Measurements from ENCODE around the gene LPCAT1. TPM values are rescaled to one million over a fixed set of nuclear protein-coding genes. Genes with fewer than 3 reads are reported as not detected.

LPCAT1 gene
- total RNA-seq, 3 donors from 2014 or later (not counting 1 experiment from before 2014, with no cell fraction given), result 196 to 302 (median 252) TPM

GRCh38 chr5:1504069-1504595 is 19.6 kb downstream of the LPCAT1 start:
- Histone ChIP-seq H3K27ac (ENCODE audit: low read length) (peak overlapping the region; percentile 89), H3K4me3 (ENCODE audit: low read length) (peak overlapping the region; percentile 5), H3K9me3 (ENCODE audit: control insufficient read depth, insufficient read depth, low read length) (no peaks in the 10 kb centered on the region), H3K4me1 (ENCODE audit: control insufficient read depth, insufficient read depth, low read length) (peaks cover 91% of the 10 kb centered on the region), H3K27me3 (ENCODE audit: control insufficient read depth, insufficient read depth, low read length) (no peaks in the 10 kb centered on the region), H3K36me3 (ENCODE audit: control insufficient read depth, insufficient read depth, low read length) (peaks cover 26% of the 10 kb centered on the region)
- no peak for ATAC-seq
- no peaks in the 10 kb centered on the region for H3K9me3 Mint-ChIP-seq
- no peaks in the 10 kb centered on the region for H3K27me3 Mint-ChIP-seq (ENCODE audit: low read depth in 2 of 2)
- peak overlapping the region; percentile 91 to 97 for H3K27ac Mint-ChIP-seq
- intact Hi-C loops (cut with micrococcal nuclease), result no loop called here
- 88% methylated on average over 14 of the region's 14 CpGs for WGBS (ENCODE audit: insufficient coverage)
- TF ChIP-seq, protein P1, sequence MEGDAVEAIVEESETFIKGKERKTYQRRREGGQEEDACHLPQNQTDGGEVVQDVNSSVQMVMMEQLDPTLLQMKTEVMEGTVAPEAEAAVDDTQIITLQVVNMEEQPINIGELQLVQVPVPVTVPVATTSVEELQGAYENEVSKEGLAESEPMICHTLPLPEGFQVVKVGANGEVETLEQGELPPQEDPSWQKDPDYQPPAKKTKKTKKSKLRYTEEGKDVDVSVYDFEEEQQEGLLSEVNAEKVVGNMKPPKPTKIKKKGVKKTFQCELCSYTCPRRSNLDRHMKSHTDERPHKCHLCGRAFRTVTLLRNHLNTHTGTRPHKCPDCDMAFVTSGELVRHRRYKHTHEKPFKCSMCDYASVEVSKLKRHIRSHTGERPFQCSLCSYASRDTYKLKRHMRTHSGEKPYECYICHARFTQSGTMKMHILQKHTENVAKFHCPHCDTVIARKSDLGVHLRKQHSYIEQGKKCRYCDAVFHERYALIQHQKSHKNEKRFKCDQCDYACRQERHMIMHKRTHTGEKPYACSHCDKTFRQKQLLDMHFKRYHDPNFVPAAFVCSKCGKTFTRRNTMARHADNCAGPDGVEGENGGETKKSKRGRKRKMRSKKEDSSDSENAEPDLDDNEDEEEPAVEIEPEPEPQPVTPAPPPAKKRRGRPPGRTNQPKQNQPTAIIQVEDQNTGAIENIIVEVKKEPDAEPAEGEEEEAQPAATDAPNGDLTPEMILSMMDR (IDR thresholded peaks at IDR 0.05), result no peak
- H3K4me1 Mint-ChIP-seq, result peaks cover 82 to 89% of the 10 kb centered on the region in 2 donors
- peak overlapping the region; percentile 83 for H3K4me3 Mint-ChIP-seq
- H3K36me3 Mint-ChIP-seq, result no peaks in the 10 kb centered on the region
- DNase-seq, result no peak

GRCh38 chr5:1503241-1504068 is 20.3 kb downstream of the LPCAT1 start:
- intact Hi-C loops (cut with micrococcal nuclease), result loop anchor here (1.0 to 2.0 kb wide), 2 partner anchors 18 to 33 kb away; no protein-coding TSS in a partner anchor
- H3K36me3 ChIP-seq (ENCODE audit: control insufficient read depth, insufficient read depth, low read length), result peaks cover 28% of the 10 kb centered on the region
- peaks cover 96% of the 10 kb centered on the region for H3K4me1 ChIP-seq (ENCODE audit: control insufficient read depth, insufficient read depth, low read length)
- Mint-ChIP-seq H3K9me3 (no peaks in the 10 kb centered on the region), H3K36me3 (no peaks in the 10 kb centered on the region), H3K4me3 (peak overlapping the region; percentile 83), H3K27me3 (ENCODE audit: low read depth in 2 of 2) (no peaks in the 10 kb centered on the region), H3K27ac (peak overlapping the region; percentile 91 to 97), H3K4me1 (peaks cover 84 to 95% of the 10 kb centered on the region in 2 donors)
- TF ChIP-seq, protein P1 (IDR thresholded peaks at IDR 0.05), result no peak
- H3K4me3 ChIP-seq (ENCODE audit: low read length), result peak overlapping the region; percentile 5
- DNase-seq (peak; percentile 50 to 58), ATAC-seq (peak; percentile 30 to 51 (median 39))
- H3K9me3 ChIP-seq (ENCODE audit: control insufficient read depth, insufficient read depth, low read length), result no peaks in the 10 kb centered on the region
- H3K27me3 ChIP-seq (ENCODE audit: control insufficient read depth, insufficient read depth, low read length), result no peaks in the 10 kb centered on the region
- H3K27ac ChIP-seq (ENCODE audit: low read length), result peak overlapping the region; percentile 89
- WGBS (ENCODE audit: insufficient coverage), result 9% methylated on average over 24 of the region's 24 CpGs

GRCh38 chr5:1502737-1503120 is 21.0 kb downstream of the LPCAT1 start:
- Mint-ChIP-seq H3K4me3 (peak overlapping the region; percentile 83), H3K36me3 (no peaks in the 10 kb centered on the region), H3K4me1 (peaks cover 83 to 93% of the 10 kb centered on the region in 2 donors), H3K27me3 (ENCODE audit: low read depth in 2 of 2) (no peaks in the 10 kb centered on the region), H3K9me3 (no peaks in the 10 kb centered on the region), H3K27ac (peak overlapping the region; percentile 91 to 97)
- WGBS (ENCODE audit: insufficient coverage), result 83% methylated on average over 10 of the region's 10 CpGs
- intact Hi-C loops (cut with micrococcal nuclease), result loop anchor here (1.0 to 2.0 kb wide), 2 partner anchors 19 to 34 kb away; no protein-coding TSS in a partner anchor
- Histone ChIP-seq H3K27ac (ENCODE audit: low read length) (peak overlapping the region; percentile 89), H3K27me3 (ENCODE audit: control insufficient read depth, insufficient read depth, low read length) (no peaks in the 10 kb centered on the region), H3K4me3 (ENCODE audit: low read length) (no peak overlapping the region), H3K36me3 (ENCODE audit: control insufficient read depth, insufficient read depth, low read length) (peaks cover 25% of the 10 kb centered on the region), H3K4me1 (ENCODE audit: control insufficient read depth, insufficient read depth, low read length) (peaks cover 95% of the 10 kb centered on the region), H3K9me3 (ENCODE audit: control insufficient read depth, insufficient read depth, low read length) (no peaks in the 10 kb centered on the region)
- ATAC-seq (no peak), DNase-seq (no peak)
- TF ChIP-seq, protein P1 (IDR thresholded peaks at IDR 0.05), result no peak
